Colon (tissue), 2 donors: Measurements from ENCODE around the gene FYN.

Source experiments
- FAIRE-seq: peaks from 2 replicates; lab custom pipeline; 2012; peaks lifted over from hg19 to GRCh38; lab: Jason Lieb, UNC
- donor health status: control.
- donor health status: control.

FYN gene

DNA sequence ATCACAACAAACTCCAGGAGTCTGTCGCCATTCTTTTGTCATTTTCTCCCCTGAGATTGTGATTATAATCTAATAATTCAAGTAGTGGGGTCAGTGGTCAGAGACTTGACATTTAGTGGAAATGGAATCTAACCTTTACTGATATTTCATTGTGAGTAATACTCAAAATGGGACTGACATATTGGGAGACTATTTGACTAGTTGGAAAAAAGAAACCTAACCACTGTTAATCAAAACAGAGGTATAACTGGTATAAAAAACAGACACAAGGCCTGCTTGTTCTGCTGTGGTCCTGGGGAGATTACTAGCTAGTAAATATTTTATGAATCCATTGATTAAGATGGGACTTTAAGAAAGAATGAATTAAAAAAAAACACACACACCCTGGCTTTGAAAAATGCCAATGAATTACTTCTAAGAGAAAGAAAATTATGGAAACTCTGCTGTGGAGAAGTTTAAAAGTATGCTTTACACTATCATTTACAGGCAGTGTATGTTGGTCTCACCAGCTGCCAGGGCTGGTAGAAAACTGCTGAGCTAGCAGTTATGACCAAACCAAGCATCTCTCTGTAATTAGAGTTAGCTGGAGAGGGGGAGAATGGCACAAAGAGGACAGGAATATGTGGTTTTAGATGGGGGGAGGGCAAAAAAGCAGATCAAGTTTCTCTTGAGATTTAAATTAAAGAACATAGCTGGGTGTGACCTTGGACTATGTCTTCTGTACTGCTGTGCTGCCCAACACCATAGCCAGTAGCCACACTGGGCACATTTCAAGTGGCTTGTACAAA is 103.7 kb downstream of the FYN start:
- FAIRE-seq = no peak

DNA sequence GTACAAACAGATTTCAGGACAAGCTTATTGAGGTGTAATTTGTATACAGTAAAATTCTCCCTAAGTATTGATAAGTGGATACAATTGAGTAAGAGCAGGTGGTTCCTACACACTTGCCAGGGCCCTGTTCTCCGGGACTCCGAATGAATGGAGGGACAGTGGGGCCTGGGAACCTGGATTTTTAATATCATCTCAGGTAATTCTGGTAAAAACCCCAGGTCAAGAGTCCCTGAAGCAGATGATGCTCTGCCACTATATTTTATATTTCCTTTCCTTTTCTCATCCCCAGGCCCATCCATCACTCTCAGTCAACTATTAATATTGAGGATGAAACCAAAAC is 104.9 kb downstream of the FYN start:
- no peak for FAIRE-seq

DNA sequence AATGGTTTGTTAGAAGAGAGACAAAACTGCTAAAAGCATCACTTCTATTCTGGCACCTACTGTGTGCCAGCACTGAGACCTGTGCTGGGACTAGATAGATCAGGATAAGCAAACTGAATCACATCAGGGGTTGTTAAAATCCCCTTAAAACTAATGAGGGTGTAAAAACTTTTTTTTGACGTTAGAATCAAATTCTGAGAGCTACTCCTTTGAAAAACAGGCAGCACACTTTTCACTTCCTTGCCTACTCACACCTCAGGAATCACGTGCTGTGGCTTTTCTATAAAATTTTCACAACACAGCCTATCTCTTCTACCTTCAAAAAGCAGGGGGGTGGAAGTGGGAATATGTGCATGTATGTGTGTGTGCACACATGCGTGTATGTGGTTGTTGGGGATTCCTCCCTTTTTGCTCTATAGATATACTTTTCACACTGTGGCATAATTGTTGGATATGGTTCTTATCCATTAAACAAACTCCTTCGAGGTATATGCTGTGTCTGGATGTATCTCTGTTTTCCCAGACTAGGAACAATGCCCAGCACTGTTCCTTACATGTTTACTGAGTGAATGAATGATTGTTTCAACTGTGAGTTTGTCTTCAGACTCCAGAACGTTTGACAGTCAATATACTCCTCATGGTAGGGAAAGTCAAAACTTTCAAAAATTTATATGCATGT is 105.4 kb downstream of the FYN start:
- FAIRE-seq = no peak

DNA sequence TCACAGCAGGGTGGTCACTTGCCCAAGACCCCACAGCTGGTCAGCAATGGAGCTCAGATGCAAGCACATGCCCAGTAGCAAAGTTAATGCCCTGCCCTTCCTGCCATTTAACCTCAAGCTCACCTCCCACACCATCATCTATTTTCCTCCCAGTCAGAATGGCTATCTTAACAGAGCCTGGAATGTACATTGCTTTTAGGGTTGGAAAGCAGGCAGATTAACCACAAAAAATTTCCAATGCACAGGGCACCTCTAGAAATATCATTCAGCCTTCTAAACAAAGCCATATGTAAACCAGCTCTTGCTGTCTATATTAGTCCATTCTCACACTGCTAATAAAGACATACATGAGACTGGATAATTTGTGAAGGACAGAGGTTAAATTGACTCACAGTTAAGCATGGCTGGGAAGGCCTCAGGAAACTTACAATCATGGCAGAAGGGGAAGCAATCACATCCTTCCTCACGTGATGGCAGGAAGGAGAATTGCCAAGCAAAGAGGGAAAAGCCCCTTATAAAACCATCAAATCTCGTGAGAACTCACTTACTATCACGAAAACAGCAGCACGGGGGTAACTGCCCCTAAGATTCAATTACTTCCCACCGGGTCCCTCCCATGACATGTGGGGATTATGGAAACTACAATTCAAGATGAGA is 106.9 kb downstream of the FYN start:
- no peak for FAIRE-seq

DNA sequence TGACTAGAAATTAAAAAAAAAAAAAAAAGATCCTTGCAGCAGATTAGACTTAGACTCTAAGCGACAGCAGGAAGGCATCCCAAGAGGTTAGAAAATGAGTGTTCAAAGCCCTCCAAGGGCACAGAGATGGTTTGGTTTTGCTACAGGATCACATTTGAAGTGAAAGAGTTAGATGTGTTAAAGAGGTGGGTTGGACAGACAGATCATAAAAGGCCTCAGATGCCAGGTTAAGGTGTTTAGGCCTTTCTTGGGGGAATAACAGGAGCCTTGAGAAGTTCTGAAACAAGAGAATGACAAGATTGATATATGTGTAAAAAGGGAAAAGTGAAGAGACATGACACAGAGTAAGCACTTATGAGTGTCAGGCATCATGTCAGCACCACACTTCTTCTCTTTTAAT is 107.5 kb downstream of the FYN start:
- FAIRE-seq = no peak

DNA sequence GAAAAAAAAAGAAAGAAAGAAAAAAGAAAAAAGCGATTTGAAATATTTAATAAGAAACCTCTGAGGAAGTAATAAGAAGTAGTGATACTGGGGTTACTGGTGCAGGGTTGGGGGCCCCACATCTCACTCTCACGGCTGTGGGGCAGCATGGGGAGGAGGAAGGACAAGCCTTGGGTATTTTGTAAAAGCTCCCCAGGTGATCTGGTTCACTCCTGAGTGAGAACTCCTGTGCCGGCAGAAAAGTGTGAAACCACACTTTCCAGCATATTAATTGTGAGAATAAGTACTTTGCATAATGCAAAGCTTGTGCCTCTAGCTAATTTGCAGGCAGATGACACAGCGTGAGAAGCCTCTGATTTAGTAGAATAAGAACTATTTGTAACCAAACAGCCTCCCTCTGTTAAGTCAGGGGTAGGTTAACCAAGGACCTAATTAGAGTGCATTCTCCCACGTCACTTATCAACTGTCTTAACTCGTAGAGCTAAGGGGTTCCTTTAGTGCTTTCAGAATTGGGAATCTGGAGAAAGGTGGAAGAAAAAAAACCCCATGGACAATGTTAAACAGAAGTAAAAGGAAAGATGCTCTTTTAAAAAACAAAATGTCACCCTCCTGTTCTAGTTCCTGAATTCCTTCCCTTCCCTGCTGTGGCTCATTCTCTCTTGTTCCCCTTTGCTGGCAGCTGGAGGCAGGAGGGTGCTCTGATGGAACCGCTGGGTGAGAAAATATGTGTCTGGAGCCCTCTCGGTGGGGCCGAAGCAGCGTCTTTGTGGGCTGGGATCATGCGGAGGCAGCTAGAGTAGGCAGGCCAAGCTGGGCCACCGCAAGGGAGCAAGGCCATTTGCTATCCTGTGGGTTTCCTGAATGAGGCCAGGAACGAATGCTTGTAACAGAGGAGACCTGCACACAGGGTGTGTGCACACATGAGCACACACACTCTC is 108.7 kb downstream of the FYN start:
- FAIRE-seq = no peak

DNA sequence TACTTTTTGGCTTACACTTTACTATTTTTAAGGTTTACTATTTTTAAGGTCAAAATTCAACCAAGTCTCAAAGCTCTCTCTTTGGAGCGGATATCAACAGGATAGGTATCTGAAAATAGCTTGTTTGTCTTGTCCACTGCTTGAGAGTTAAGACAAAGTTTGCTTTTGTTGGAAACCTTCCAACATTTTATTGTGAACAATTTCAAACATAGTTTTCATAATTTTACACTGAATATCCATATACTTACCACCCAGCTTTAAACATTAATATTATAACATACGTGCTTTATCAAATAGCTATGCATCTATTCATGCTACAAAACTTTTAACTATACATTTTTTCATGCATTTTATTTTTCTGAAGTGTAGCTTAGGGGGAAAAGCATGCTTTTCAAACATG is 109.9 kb downstream of the FYN start:
- FAIRE-seq = no peak

DNA sequence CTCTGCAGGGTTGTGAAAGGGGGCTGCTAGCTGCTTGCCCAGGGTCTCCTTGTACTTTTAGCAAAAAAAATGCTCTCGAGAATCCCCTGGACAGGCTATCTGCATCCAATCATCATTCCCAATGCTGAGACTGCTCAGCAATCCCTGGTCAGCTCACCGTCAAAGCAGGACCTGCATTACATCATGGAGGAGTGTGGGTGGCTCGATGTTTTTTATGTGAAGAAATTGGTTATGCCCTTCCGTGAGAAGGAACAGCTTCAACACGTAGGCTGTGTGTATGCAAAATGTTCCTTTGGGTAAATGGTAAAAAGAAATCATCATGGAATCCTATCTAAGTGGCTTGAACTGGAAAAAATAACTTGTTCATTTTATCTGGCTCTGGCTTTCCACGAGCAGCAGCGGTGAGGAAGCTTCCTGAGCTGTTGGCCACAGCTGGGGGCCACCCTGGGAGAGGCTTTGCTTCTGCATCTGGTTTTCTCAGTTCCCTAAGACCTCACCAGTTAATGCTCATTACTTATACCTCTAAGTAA is 111.4 kb downstream of the FYN start:
- no peak for FAIRE-seq

DNA sequence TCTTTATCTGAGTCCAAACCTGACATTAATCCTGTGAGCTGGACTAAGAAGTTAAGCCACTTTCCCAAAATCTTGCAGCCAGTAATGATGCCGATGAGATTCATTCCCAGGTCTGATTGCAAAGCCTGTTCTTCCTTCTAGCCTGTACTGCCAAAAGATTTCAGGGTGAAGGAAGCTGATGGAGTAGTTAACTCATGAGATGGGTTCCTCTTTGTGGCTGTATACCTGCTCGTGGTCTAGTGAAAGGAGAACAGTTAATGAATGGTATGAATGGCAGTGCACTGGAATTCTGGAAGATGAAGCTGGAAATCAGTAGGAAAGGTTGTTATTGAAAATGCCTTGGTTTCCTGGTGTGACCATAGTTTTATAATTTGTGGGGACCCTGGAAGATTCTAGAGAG is 112.0 kb downstream of the FYN start:
- FAIRE-seq = no peak

DNA sequence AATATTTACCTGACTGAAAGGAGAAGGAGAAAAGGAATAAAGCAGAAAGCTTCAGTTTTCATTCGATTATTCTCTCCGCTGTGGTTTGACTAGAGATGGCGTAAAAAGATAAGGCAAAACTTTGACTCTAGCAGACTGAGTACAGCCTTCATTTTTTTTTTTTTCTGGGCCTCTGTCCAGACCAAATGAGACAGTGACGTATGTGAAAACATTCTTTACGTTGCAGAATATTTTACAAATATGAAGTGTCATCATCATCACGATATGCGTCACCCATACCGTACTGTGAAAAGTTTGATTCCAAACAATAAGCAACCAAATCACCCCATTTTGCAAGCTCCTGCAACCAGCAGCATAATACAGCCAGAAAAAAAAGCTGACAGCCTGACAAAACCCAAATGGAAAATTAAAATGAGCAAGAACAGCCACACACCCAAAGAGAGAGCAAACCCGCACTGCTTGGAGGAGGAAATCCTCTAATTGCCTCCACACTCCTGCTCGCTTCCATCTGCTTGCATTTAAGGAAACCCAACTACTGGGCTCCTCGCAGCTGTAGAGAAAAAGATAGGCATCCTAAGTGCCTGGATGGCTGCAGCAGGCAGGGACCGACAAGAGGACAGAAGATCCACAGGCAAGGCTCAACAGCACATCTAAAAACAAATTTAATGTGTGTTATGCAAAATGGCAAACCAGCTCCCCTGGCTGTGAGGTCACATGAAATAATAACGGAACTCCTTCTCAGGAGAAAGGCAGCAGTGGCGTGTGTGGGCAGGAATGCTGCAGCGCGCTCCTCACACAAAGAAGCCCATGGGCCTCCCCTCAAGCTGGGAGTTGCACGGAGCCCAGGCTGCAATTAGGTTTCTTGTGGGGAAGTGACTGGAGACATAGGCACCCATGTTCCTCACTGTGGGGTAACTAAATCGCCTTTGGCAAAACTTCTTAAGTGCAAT is 113.1 kb downstream of the FYN start:
- no peak for FAIRE-seq

DNA sequence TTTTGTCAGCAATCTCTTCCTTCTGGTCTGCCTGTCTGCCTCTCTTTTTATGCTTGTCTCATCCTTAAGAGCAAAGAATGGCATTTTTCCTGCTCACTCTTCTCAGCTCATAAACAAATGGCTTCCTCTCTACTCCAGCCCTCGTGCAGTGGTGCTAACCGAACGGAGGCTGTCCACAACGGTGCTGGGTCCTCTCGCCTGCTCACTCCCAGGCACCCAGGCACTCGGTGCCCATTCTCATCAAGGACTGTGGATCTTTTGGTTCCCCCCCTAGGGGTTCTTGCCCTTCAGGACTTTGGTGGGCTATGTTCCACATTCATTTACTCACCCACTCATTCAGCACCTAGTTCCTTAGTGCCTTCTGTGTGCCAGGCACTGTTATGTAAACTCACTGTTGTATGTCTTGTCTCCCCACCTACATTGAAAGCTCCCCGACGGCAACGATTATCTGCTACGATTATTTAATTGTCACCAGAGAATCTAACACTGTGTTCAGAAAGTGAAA is 113.9 kb downstream of the FYN start:
- no peak for FAIRE-seq

DNA sequence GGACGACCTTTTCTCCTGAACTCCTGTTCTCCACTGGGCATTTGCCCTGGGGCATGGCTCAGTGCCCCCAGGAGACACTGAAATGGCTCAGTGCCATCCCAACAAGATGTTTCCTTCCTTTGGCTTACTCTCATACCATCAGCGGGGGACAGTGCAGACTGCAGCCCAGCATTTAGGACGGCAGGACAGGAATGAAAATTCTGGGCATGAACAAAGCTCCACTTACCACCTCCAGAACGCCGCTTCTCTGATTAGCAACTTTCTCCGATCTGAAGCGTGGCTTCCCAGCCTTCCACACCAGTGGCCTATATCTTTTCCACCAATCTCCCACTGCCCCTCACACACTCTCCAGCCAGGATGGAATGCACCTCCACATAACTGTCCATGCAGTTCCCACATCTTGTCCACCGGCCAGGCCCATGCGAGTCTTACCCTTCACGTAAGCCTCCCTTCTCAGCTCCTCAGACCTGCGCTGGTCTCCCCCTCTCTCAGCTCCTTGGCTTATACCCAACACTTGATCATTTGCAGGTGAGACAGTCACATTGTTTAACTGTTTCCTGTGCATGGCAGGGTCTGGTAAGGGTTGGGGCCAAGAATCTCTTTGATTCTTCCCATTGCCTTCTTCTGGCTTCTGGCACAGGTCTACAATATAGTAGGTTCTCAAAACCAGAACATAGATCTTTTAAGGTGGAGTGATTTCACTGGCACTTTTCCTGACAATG is 114.5 kb downstream of the FYN start:
- no peak for FAIRE-seq

DNA sequence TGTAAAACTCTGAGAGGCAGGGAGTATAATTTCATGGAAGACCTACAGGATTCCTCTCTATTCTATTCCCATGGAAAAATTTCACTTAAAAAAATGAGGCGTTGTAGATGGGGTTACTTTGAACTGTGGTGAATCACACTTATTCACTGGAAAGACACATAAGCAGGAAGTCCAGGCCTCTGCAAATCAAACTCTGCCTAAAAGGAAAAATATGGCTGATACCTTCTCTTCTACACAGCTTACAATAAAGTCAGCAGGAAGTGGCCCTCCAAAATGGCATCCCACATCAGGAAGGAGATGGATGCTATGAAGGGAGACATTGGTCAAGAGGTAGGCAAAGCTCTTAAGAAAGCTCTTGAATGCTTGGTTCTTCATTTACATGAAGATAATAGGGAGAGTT is 115.9 kb downstream of the FYN start:
- FAIRE-seq = no peak

DNA sequence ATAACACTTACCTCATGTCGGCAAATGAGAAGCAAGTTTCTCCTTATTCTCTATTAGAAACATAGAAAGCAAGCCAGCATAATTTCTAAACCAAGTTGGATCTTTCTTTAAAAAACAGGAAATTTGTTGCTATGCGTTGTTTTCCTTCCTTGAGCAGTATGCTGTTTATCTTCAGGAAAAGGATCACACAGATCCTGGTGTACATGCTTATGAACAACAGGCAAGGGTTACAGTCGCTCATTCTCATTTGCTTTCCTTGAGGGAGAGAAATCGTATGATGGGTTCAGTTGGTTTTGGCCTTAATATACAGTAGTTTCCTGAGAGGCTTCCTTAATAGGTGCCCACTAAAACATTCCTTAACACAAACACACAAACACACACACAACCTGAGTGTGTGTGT is 118.8 kb downstream of the FYN start:
- FAIRE-seq = no peak

DNA sequence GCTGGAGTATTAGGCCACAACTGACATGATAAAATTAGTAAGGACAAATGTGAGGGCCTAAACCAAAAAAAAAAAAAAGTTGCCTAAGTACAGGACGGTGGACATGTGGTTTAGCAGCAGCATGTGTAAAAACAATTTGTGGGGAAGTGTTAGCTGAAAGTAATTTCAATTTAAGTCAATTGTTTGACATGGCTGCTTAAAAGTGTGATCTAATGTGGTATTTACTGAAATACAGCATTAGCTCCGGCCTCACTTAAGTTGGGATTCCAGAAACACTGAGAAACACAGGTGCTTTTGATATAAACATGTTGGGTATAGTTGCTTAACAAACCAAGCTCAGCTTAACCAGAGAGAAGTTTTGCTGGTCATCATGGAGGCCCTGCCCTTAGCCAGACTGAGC is 119.7 kb downstream of the FYN start:
- no peak for FAIRE-seq

DNA sequence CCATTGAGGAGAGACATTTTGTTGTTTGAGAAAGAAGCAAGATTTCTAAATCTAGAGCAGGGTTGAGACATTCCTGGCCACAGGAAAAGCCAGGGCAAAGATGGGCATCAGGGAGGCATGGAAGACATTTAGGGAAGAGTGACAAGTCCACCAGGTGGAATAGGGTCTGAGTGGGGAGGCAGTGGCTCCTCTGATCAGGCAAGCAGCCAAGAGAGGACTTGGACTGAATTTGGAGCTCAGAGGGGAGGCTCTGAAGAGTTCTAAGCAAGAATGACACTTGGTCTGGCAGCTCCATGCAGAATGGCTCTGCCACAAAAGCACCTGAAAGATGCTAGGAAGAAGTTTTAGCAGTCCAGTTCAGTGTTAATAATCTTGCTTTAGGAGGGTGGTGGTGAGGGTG is 120.8 kb downstream of the FYN start:
- no peak for FAIRE-seq

DNA sequence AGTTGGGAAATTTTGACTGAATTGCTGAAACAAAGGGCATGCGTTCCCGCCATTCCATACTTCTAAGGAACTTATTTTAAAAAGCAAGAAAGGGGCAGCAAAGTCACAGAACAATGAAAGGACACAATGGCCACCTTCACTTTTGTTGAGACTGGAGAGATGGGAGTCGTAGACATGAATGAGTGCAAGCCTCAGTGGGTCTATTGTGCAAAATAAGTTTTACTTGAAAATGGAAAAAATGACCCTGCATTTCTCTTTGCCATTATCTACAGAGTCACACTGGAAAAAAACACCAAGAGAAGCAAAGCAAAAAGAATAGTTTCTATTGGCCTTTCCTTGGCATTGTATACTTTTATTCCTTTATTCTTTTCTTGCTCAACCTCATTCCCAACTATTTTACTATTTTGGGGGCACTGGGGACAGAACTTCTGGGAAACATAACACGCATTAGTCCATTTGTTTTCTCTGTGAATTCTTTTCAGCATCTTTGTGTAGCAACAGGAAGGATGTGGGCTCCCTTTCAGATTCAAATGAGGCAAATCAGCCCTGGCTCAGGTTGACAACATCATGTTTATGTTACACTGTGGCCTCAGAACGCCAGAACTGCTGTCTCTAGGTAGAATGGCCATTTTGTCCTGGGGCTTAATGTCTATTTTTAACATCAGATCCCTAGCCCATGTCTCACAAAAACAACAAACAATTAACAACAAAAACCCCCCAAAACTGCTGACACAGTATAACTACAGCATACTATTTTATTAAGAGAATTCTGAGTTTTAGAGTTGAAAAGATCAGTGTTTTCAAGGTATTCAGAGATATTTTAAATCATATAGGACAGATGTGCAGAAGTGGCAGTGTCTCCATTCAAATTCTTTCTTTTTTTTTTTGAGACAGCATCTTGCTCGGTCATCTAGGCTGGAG is 122.2 kb downstream of the FYN start:
- FAIRE-seq = no peak

DNA sequence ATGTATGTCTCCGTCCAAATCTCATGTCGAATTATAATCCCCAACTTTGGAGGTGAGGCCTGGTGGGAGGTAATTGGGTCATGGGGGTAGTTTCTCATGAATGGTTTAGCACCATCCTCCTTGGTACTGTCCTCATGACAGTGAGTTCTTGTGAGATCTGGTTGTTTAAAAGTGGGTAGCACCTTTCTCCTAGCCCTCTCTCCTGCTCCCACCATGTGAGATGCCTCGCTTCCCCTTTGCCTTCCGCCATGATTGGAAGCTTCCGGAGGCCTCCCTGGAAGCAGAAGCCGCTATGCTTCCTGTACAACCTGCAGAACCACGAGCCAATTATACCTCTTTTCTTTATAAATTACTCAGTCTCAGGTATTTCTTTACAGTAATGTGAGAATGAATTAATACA is 123.1 kb downstream of the FYN start:
- FAIRE-seq = no peak

DNA sequence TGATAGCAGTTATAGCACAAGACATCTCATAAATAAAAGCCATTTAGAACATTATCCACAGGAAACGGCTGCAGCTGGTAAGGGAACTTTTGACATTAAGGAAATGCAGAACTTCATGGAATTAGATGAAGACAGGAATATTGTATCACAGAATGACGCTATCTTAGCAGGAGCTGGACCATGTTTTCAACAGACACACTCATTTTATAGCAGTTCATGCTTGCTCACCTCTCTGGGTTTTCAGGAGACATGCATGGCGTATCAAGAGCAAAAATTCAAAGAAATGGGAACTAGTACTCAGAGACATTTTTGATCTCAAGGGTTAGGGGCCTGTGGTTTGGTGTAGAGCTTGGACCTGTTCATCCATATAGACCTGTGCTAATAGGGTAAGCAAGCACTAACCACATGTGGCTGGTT is 125.0 kb downstream of the FYN start:
- no peak for FAIRE-seq
